Gastroesophageal sphincter (tissue), 4 donors: Measurements from ENCODE around the gene PSMG4. TPM values are rescaled to one million over a fixed set of nuclear protein-coding genes. Genes with fewer than 3 reads are reported as not detected.

Experiments used
- ATAC-seq: fragments of 150-250 bp; one replicate; pipeline ENCODE4 v1.9.1; 2016; ENCODE audit warnings: mild to moderate bottlenecking, moderate library complexity
- H3K27ac ChIP-seq, 4 donors: fragments of 200-600 bp; sonication (generic) in 3 of 4; 1 replicate in 3 of 4; 2 replicates in 1 of 4; pipeline ENCODE4 v1.5.1; 2016 to 2019
- H3K27me3 ChIP-seq: fragments of 200-600 bp; sonication (generic); one replicate; pipeline ENCODE4 v1.5.1; 2019
- H3K36me3 ChIP-seq, 2 donors: fragments of 200-600 bp; sonication (generic); one replicate each; pipeline ENCODE4 v1.5.1; 2019; ENCODE audit warnings: control low read depth in 1 of 2
- H3K4me1 ChIP-seq, 3 donors: fragments of 200-600 bp; sonication (generic); 1 replicate in 2 of 3; 2 replicates in 1 of 3; pipeline ENCODE4 v1.5.1; 2016 to 2019; ENCODE audit warnings: control low read depth in 2 of 3
- H3K4me3 ChIP-seq, 2 donors: fragments of 200-600 bp; sonication (generic); one replicate each; pipeline ENCODE4 v1.5.1; 2019; ENCODE audit warnings: mild to moderate bottlenecking in 1 of 2, moderate library complexity in 1 of 2
- H3K9me3 ChIP-seq, 3 donors: fragments of 200-600 bp; sonication (generic); one replicate each; pipeline ENCODE4 v1.5.1; 2017 to 2019; ENCODE audit warnings: control low read depth in 2 of 3
- EP300 ChIP-seq: sonication (generic); formaldehyde crosslinking; IDR thresholded peaks from one replicate; pipeline ENCODE4 v1.6.1; 2017; ENCODE audit warnings: antibody characterized with exemption, mild to moderate bottlenecking
- POLR2A ChIP-seq, 2 donors: fragments of 450-650 bp; IDR thresholded peaks; one replicate each; pipeline ENCODE4 v1.6.1; 2017; ENCODE audit warnings: antibody characterized with exemption in 2 of 2, mild to moderate bottlenecking in 2 of 2, moderate library complexity in 1 of 2
- POLR2AphosphoS5 ChIP-seq: sonication (generic); formaldehyde crosslinking; IDR thresholded peaks from one replicate; pipeline ENCODE4 v1.6.1; 2017; ENCODE audit warnings: antibody characterized with exemption
- WGBS, 2 donors: methylation state at CpG; one replicate each; pipeline ENCODE4 v1.1.5; 2018; ENCODE audit warnings: low coverage in 1 of 2; 5-methylcytosine and 5-hydroxymethylcytosine counted together
- total RNA-seq, 4 donors: library from RNA; depleted of rRNA; stranded (reverse); fragments of >200 nt; gene quantifications; one replicate each; pipeline ENCODE4 v1.1.0, GENCODE V29; 2016
- TF ChIP-seq, protein P1 (sequence below), 4 experiments: fragments of 200-600 bp in 2 of 4; fragments of 450-650 bp in 2 of 4; sonication (generic) in 1 of 4; IDR thresholded peaks; one replicate each; pipeline ENCODE4 v1.5.1; 2017 to 2019; ENCODE audit warnings: antibody characterized with exemption in 4 of 4, mild to moderate bottlenecking in 2 of 4, moderate library complexity in 2 of 4

Gene PSMG4
- total RNA-seq, 4 donors from 2014 or later: 23.6 to 37.8 (median 29.5) TPM

DNA sequence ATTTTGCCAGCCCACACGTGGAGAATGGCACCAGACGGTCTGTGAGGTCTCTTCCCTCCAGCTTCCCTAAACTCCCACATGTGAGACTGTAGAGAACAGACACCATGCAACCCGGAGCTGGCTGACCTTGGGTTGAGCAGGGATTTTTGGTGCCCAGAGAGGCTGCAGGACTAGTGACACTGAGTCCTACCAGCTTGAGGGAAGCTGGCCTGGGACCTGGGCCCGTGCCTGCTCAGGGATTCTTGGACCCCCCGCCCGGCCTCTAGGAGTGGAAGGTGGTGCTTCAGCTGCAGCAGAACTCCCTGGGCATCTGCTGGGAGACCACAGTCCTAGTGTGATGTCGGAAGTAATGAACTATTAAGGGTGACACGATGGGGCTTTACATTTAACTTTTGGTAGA, 3.2 kb downstream of the PSMG4 start:
- H3K9me3 ChIP-seq: no peaks in the 10 kb centered on the region
- ATAC-seq: no peak
- H3K27me3 ChIP-seq: no peaks in the 10 kb centered on the region
- peaks cover 0 to 19% of the 10 kb centered on the region in 2 donors for H3K36me3 ChIP-seq
- WGBS, 2 donors: 76 to 100% methylated on average over 1 to 2 of the region's 8 CpGs
- H3K4me3 ChIP-seq: no peak overlapping the region
- peaks cover 0 to 72% (median 20%) of the 10 kb centered on the region in 3 donors for H3K4me1 ChIP-seq
- TF ChIP-seq POLR2AphosphoS5: no peak
- no peak for TF ChIP-seq POLR2A (IDR thresholded peaks at IDR 0.05)
- TF ChIP-seq, protein P1, sequence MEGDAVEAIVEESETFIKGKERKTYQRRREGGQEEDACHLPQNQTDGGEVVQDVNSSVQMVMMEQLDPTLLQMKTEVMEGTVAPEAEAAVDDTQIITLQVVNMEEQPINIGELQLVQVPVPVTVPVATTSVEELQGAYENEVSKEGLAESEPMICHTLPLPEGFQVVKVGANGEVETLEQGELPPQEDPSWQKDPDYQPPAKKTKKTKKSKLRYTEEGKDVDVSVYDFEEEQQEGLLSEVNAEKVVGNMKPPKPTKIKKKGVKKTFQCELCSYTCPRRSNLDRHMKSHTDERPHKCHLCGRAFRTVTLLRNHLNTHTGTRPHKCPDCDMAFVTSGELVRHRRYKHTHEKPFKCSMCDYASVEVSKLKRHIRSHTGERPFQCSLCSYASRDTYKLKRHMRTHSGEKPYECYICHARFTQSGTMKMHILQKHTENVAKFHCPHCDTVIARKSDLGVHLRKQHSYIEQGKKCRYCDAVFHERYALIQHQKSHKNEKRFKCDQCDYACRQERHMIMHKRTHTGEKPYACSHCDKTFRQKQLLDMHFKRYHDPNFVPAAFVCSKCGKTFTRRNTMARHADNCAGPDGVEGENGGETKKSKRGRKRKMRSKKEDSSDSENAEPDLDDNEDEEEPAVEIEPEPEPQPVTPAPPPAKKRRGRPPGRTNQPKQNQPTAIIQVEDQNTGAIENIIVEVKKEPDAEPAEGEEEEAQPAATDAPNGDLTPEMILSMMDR (IDR thresholded peaks at IDR 0.05): no peak
- no peak for TF ChIP-seq EP300
- no peak overlapping the region for H3K27ac ChIP-seq

DNA sequence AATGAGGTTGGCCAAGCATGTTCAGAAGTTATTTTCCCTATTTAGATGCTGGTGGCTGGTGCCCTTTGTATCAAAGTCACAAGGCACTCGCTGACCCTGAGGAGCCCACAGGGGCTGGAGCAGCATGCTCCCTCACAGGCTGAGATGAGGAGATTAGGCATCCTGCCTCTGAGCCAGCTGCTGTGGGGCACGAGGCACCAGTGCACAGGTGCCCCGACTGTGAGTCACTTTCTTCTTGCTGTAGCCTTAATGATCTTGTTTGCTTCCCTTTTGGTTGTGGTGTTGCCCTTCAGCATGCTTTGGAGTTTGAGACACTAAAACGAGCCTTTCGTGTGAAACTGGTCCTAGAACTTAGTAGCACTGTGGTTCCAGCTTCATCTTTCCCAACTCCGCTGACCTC, 4.3 kb downstream of the PSMG4 start:
- Histone ChIP-seq H3K4me3 (no peak overlapping the region), H3K27me3 (no peaks in the 10 kb centered on the region), H3K27ac (no peak overlapping the region), H3K4me1 (peaks cover 0 to 71% (median 20%) of the 10 kb centered on the region in 3 donors), H3K36me3 (peaks cover 0 to 29% of the 10 kb centered on the region in 2 donors), H3K9me3 (no peaks in the 10 kb centered on the region)
- 75 to 87% methylated on average over 4 to 5 of the region's 6 CpGs for WGBS, 2 donors
- TF ChIP-seq EP300 (no peak), POLR2A (IDR thresholded peaks at IDR 0.05) (no peak), POLR2AphosphoS5 (no peak)
- TF ChIP-seq, protein P1 (IDR thresholded peaks at IDR 0.05): no peak
- no peak for ATAC-seq

DNA sequence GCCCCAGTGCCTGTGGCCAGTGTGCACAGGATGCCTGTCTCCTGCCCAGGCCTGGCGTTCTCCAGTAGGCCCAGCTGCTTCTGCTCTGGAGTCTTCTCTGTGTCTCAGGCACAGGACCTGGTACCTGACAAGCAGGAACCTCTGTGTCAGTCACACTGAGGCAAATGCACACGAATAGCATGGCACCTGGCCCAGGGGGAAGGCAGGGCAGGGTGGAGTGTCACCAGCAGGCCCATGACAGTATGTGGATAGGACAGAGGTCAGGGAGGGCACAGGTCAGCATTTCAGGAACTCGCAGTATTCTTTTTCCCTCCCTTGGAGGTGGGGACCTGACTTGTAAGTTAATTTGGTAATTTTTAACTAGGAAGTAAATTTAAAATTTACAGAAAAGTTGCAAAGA, 5.6 kb downstream of the PSMG4 start:
- ATAC-seq: no peak
- Histone ChIP-seq H3K27ac (no peak overlapping the region), H3K4me3 (no peak overlapping the region), H3K4me1 (peaks cover 0 to 66% (median 20%) of the 10 kb centered on the region in 3 donors), H3K9me3 (no peaks in the 10 kb centered on the region), H3K27me3 (no peaks in the 10 kb centered on the region), H3K36me3 (peaks cover 0 to 41% of the 10 kb centered on the region in 2 donors)
- 61 to 71% methylated on average over 2 of the region's 3 CpGs for WGBS, 2 donors
- no peak for TF ChIP-seq POLR2A (IDR thresholded peaks at IDR 0.05)
- no peak for TF ChIP-seq POLR2AphosphoS5
- no peak for TF ChIP-seq EP300
- TF ChIP-seq, protein P1 (IDR thresholded peaks at IDR 0.05): no peak

DNA sequence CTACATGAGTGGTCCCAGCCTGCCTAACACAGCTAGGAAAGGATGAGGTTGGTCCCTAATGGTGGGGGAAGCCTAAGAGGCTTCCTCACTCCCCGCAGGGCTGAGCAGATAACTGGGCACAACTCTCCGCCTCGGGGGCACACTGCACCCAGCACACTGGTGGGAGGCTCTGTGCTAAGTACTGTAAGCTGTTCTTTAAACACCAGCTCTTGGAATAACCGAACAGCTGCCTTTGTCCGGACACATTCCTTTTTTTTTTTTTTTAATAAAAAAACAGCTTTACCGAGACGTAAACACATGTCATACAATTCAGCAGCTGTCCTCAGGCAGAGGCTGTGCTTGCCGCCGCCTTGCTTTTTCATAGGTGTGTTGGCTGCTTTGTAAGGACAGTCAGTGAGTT, 6.9 kb downstream of the PSMG4 start:
- ATAC-seq: peak; percentile 37
- TF ChIP-seq POLR2A (IDR thresholded peaks at IDR 0.05) (no peak), EP300 (no peak)
- H3K27me3 ChIP-seq: no peaks in the 10 kb centered on the region
- H3K4me1 ChIP-seq: peaks cover 0 to 53% (median 10%) of the 10 kb centered on the region in 3 donors
- no peaks in the 10 kb centered on the region for H3K9me3 ChIP-seq
- peak overlapping the region in 3 of 4 donors; percentile 9 to 21 (median 16) for H3K27ac ChIP-seq
- WGBS, 2 donors: 9 to 25% methylated on average over 5 to 6 of the region's 9 CpGs
- peaks cover 0 to 54% of the 10 kb centered on the region in 2 donors for H3K36me3 ChIP-seq
- no peak overlapping the region for H3K4me3 ChIP-seq

DNA sequence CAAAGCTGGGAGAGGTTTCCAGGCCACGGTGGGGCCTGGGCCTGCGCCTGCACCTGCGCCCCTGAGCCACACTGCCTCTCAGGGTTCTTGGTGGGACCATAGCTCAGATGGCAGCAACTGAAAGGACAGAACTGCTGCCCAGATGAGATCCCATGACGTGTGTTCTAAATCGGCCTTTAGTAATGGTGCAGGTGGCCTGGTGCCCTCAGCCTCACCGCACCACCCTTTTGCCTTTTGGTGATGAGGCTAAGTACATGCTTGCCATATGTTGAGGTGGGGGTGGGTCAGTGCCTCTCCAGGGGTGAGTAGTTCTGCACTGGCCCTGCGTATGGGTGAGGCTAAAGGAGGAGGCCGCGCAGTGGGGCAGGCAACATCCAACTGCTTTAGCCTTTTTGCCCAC, 7.4 kb downstream of the PSMG4 start:
- no peak for TF ChIP-seq POLR2AphosphoS5
- no peak for TF ChIP-seq EP300
- TF ChIP-seq, protein P1 (IDR thresholded peaks at IDR 0.05): no peak
- no peak for TF ChIP-seq POLR2A (IDR thresholded peaks at IDR 0.05)
- WGBS, 2 donors: 58% methylated on average over 3 of the region's 9 CpGs; no CpG with 5 or more reads in 1 of the 2 donors
- peak overlapping the region in 1 of 4 donors; percentile 16 for H3K27ac ChIP-seq
- peaks cover 0 to 48% (median 5%) of the 10 kb centered on the region in 3 donors for H3K4me1 ChIP-seq
- no peak overlapping the region for H3K4me3 ChIP-seq
- H3K27me3 ChIP-seq: no peaks in the 10 kb centered on the region
- H3K9me3 ChIP-seq: no peaks in the 10 kb centered on the region
- ATAC-seq: no peak
- H3K36me3 ChIP-seq: peaks cover 0 to 59% of the 10 kb centered on the region in 2 donors
